ENCODE data around the gene MBTD1. TPM values are rescaled to one million over a fixed set of nuclear protein-coding genes. Genes with fewer than 3 reads are reported as not detected.

MBTD1 gene
- total and polyA plus RNA-seq, 2 of the 8 experiments (the other 6 are each of a cell fraction or from before 2014, with no cell fraction given): 20.3 to 51.4 TPM

- TF ChIP-seq, protein P1, sequence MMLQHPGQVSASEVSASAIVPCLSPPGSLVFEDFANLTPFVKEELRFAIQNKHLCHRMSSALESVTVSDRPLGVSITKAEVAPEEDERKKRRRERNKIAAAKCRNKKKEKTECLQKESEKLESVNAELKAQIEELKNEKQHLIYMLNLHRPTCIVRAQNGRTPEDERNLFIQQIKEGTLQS (IDR thresholded peaks at IDR 0.05; ENCODE audit: insufficient read depth, low read depth, low read length): no peak
- TF ChIP-seq RBBP5 (IDR thresholded peaks at IDR 0.05; ENCODE audit: borderline replicate concordance, low read depth, low read length) (no peak), KDM4A (IDR thresholded peaks at IDR 0.05; ENCODE audit: low read depth, low read length, severe bottlenecking) (no peak)
Observed at GRCh38 chr17:51132964-51133319, 126.9 kb downstream of the MBTD1 start (continued).
